ENCODE results near the gene DENND2D. TPM values are rescaled to one million over a fixed set of nuclear protein-coding genes. Genes with fewer than 3 reads are reported as not detected.

Gene DENND2D
- total and polyA plus RNA-seq, 2 experiments from 2014 or later = 2.5 to 3.0 TPM

DNA sequence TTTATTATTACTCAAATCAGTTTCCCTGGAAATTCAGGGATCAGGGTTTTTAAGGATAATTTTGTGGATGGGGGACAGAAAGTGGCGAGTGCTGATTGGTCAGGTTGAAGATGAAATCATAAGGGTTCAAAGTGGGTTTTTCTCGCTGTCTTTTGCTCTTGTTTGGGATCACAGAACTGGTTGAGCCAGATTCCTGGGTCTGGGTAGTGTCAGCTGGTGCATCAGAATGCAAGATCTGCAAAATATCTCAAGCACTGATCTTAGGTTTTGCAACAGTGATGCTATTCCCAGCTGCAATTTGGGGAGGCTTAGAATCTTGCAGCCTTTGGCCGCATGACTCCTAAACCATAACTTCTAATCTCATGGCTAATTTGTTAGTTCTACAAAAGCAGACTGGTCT is 36.4 kb upstream of the DENND2D start:
- no peak overlapping the region for H3K4me3 ChIP-seq
- H2AFZ ChIP-seq = no peak overlapping the region
- H3K4me1 ChIP-seq (ENCODE audit: insufficient read depth) = 0 out of 2 replicates have a peak, but pooled peaks cover 6% of the 10 kb centered on the region
- H3K9me3 Mint-ChIP-seq = no peaks in the 10 kb centered on the region; the same call in 2 of the 3 replicates
- H3K27me3 Mint-ChIP-seq (ENCODE audit: insufficient read depth, low read depth, poor library complexity) = peaks cover 2% of the 10 kb centered on the region
- H3K27ac Mint-ChIP-seq = no peak overlapping the region
- TF ChIP-seq, protein P1, sequence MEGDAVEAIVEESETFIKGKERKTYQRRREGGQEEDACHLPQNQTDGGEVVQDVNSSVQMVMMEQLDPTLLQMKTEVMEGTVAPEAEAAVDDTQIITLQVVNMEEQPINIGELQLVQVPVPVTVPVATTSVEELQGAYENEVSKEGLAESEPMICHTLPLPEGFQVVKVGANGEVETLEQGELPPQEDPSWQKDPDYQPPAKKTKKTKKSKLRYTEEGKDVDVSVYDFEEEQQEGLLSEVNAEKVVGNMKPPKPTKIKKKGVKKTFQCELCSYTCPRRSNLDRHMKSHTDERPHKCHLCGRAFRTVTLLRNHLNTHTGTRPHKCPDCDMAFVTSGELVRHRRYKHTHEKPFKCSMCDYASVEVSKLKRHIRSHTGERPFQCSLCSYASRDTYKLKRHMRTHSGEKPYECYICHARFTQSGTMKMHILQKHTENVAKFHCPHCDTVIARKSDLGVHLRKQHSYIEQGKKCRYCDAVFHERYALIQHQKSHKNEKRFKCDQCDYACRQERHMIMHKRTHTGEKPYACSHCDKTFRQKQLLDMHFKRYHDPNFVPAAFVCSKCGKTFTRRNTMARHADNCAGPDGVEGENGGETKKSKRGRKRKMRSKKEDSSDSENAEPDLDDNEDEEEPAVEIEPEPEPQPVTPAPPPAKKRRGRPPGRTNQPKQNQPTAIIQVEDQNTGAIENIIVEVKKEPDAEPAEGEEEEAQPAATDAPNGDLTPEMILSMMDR (conservative IDR thresholded peaks at IDR 0.05; ENCODE audit: low read depth in 2 of 2) = no peak
- no peaks in the 10 kb centered on the region for H3K36me3 ChIP-seq (ENCODE audit: insufficient read depth)
- no peak overlapping the region; the same call in 1 of the 2 replicates for H3K4me2 ChIP-seq
- H3K4me3 Mint-ChIP-seq = no peak overlapping the region
- no peaks in the 10 kb centered on the region for H3K79me2 ChIP-seq (replicated peaks; ENCODE audit: insufficient read depth)
- H3K9me2 ChIP-seq (ENCODE audit: insufficient read depth) = peaks cover 44% of the 10 kb centered on the region
- DNase-seq (ENCODE audit: low spot score) = peak; percentile 11
- H4K20me1 ChIP-seq (replicated peaks; ENCODE audit: insufficient read depth) = no peaks in the 10 kb centered on the region
- H3K36me3 Mint-ChIP-seq (ENCODE audit: low read depth) = no peaks in the 10 kb centered on the region
- H3K4me1 Mint-ChIP-seq = peaks cover 22% of the 10 kb centered on the region
- H3K27ac ChIP-seq (ENCODE audit: low read depth) = no peak overlapping the region
- no peak for ATAC-seq
- H3K27me3 ChIP-seq (ENCODE audit: insufficient read depth) = no peaks in the 10 kb centered on the region
- no peaks in the 10 kb centered on the region for H3F3A ChIP-seq (replicated peaks; ENCODE audit: low read depth)

DNA sequence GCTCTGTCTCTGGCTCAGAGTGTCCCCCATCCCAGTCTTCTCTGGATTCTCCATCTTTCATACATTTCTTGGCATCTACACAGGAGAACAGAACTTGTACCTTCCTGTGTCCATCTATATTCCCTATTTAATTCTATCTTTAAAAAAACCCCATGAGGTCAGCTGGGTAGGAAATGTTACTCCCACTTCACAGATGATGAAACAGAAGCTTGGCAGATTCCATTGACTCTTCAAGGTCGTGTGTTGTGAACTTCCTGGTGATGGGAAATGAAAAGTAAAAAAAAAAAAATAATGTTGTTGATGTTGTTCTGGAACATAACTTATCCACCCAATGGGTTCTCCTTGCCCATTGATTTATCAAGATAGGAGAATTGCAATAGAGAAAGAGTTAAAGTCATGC is 35.9 kb upstream of the DENND2D start:
- H3K27me3 ChIP-seq (ENCODE audit: insufficient read depth) = no peaks in the 10 kb centered on the region
- DNase-seq (ENCODE audit: low spot score) (no peak), ATAC-seq (no peak)
- Mint-ChIP-seq H3K27me3 (ENCODE audit: insufficient read depth, low read depth, poor library complexity) (peaks cover 2% of the 10 kb centered on the region), H3K4me3 (no peak overlapping the region), H3K36me3 (ENCODE audit: low read depth) (no peaks in the 10 kb centered on the region), H3K4me1 (peaks cover 22% of the 10 kb centered on the region), H3K27ac (no peak overlapping the region), H3K9me3 (no peaks in the 10 kb centered on the region; the same call in 2 of the 3 replicates)
- no peaks in the 10 kb centered on the region for H3F3A ChIP-seq (replicated peaks; ENCODE audit: low read depth)
- H3K4me1 ChIP-seq (ENCODE audit: insufficient read depth) = 0 out of 2 replicates have a peak, but pooled peaks cover 6% of the 10 kb centered on the region
- H3K9me2 ChIP-seq (ENCODE audit: insufficient read depth) = peaks cover 44% of the 10 kb centered on the region
- H3K36me3 ChIP-seq (ENCODE audit: insufficient read depth) = no peaks in the 10 kb centered on the region
- H3K79me2 ChIP-seq (replicated peaks; ENCODE audit: insufficient read depth) = no peaks in the 10 kb centered on the region
- H3K4me3 ChIP-seq = no peak overlapping the region
- H3K27ac ChIP-seq (ENCODE audit: low read depth) = no peak overlapping the region
- H3K4me2 ChIP-seq = no peak overlapping the region
- H4K20me1 ChIP-seq (replicated peaks; ENCODE audit: insufficient read depth) = no peaks in the 10 kb centered on the region
- H2AFZ ChIP-seq = no peak overlapping the region
- TF ChIP-seq STAT1 (IDR thresholded peaks at IDR 0.05; ENCODE audit: unreplicated experiment) (no peak), EZH2 (IDR thresholded peaks at IDR 0.05; ENCODE audit: low read depth, unreplicated experiment) (no peak), POLR2AphosphoS5 (IDR thresholded peaks at IDR 0.05; ENCODE audit: low read depth) (no peak), ZNF114 (CRISPR knock-in tag; IDR thresholded peaks at IDR 0.05) (no peak)
- TF ChIP-seq, protein P2, sequence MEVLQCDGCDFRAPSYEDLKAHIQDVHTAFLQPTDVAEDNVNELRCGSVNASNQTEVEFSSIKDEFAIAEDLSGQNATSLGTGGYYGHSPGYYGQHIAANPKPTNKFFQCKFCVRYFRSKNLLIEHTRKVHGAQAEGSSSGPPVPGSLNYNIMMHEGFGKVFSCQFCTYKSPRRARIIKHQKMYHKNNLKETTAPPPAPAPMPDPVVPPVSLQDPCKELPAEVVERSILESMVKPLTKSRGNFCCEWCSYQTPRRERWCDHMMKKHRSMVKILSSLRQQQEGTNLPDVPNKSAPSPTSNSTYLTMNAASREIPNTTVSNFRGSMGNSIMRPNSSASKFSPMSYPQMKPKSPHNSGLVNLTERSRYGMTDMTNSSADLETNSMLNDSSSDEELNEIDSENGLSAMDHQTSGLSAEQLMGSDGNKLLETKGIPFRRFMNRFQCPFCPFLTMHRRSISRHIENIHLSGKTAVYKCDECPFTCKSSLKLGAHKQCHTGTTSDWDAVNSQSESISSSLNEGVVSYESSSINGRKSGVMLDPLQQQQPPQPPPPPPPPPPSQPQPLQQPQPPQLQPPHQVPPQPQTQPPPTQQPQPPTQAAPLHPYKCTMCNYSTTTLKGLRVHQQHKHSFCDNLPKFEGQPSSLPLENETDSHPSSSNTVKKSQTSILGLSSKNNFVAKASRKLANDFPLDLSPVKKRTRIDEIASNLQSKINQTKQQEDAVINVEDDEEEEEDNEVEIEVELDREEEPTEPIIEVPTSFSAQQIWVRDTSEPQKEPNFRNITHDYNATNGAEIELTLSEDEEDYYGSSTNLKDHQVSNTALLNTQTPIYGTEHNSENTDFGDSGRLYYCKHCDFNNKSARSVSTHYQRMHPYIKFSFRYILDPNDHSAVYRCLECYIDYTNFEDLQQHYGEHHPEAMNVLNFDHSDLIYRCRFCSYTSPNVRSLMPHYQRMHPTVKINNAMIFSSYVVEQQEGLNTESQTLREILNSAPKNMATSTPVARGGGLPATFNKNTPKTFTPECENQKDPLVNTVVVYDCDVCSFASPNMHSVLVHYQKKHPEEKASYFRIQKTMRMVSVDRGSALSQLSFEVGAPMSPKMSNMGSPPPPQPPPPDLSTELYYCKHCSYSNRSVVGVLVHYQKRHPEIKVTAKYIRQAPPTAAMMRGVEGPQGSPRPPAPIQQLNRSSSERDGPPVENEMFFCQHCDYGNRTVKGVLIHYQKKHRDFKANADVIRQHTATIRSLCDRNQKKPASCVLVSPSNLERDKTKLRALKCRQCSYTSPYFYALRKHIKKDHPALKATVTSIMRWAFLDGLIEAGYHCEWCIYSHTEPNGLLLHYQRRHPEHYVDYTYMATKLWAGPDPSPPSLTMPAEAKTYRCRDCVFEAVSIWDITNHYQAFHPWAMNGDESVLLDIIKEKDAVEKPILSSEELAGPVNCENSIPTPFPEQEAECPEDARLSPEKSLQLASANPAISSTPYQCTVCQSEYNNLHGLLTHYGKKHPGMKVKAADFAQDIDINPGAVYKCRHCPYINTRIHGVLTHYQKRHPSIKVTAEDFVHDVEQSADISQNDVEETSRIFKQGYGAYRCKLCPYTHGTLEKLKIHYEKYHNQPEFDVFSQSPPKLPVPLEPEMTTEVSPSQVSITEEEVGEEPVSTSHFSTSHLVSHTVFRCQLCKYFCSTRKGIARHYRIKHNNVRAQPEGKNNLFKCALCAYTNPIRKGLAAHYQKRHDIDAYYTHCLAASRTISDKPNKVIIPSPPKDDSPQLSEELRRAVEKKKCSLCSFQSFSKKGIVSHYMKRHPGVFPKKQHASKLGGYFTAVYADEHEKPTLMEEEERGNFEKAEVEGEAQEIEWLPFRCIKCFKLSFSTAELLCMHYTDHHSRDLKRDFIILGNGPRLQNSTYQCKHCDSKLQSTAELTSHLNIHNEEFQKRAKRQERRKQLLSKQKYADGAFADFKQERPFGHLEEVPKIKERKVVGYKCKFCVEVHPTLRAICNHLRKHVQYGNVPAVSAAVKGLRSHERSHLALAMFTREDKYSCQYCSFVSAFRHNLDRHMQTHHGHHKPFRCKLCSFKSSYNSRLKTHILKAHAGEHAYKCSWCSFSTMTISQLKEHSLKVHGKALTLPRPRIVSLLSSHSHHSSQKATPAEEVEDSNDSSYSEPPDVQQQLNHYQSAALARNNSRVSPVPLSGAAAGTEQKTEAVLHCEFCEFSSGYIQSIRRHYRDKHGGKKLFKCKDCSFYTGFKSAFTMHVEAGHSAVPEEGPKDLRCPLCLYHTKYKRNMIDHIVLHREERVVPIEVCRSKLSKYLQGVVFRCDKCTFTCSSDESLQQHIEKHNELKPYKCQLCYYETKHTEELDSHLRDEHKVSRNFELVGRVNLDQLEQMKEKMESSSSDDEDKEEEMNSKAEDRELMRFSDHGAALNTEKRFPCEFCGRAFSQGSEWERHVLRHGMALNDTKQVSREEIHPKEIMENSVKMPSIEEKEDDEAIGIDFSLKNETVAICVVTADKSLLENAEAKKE (CRISPR knock-in tag; IDR thresholded peaks at IDR 0.05) = no peak
- TF ChIP-seq, protein P3, sequence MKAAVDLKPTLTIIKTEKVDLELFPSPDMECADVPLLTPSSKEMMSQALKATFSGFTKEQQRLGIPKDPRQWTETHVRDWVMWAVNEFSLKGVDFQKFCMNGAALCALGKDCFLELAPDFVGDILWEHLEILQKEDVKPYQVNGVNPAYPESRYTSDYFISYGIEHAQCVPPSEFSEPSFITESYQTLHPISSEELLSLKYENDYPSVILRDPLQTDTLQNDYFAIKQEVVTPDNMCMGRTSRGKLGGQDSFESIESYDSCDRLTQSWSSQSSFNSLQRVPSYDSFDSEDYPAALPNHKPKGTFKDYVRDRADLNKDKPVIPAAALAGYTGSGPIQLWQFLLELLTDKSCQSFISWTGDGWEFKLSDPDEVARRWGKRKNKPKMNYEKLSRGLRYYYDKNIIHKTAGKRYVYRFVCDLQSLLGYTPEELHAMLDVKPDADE (IDR thresholded peaks at IDR 0.05) = no peak
- TF ChIP-seq, protein P1 (conservative IDR thresholded peaks at IDR 0.05; ENCODE audit: low read depth in 2 of 2) = no peak
